NCI-H345 treated with DMSO at 0.1 percent for 48 hours (cell line): Measurements from ENCODE around the gene ZNF224.
"Not testable (repeated sequence)": the region's sequence is repeated elsewhere in the genome, so short reads cannot be mapped to it uniquely, and the experiment has no call there.

Source experiments
- DNase-seq: peaks from one replicate; lab custom pipeline; 2025; ENCODE audit not compliant: unreplicated experiment; lab: John Stamatoyannopoulos, UW

Gene ZNF224

DNA sequence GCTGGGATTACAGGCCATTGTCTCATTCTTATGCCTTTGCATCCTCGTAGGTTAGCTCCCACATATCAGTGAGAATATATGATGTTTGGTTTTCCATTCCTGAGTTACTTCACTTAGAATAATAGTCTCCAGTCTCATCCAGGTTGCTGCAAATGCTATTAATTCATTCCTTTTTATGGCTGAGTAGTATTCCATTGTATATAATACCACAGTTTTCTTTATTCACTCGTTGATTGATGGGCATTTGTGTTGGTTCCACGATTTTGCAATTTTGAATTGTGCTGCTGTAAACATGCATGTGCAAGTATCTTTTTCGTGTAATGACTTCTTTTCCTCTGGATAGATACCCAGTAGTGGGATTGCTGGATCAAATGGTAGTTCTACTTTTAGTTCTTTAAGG lies 27.0 kb downstream of the ZNF224 start:
- DNase-seq = not testable (repeated sequence)

DNA sequence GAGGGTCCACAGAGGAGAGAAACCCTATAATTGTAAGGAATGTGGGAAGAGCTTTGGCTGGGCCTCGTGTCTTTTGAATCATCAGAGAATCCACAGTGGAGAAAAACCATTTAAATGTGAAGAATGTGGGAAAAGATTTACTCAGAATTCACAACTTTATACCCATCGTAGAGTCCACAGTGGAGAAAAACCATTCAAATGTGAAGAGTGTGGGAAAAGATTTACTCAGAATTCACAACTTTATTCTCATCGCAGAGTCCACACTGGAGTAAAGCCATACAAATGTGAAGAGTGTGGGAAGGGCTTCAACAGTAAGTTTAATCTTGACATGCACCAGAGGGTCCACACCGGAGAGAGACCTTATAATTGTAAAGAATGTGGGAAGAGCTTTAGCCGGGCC lies 37.8 kb downstream of the ZNF224 start:
- no peak for DNase-seq

DNA sequence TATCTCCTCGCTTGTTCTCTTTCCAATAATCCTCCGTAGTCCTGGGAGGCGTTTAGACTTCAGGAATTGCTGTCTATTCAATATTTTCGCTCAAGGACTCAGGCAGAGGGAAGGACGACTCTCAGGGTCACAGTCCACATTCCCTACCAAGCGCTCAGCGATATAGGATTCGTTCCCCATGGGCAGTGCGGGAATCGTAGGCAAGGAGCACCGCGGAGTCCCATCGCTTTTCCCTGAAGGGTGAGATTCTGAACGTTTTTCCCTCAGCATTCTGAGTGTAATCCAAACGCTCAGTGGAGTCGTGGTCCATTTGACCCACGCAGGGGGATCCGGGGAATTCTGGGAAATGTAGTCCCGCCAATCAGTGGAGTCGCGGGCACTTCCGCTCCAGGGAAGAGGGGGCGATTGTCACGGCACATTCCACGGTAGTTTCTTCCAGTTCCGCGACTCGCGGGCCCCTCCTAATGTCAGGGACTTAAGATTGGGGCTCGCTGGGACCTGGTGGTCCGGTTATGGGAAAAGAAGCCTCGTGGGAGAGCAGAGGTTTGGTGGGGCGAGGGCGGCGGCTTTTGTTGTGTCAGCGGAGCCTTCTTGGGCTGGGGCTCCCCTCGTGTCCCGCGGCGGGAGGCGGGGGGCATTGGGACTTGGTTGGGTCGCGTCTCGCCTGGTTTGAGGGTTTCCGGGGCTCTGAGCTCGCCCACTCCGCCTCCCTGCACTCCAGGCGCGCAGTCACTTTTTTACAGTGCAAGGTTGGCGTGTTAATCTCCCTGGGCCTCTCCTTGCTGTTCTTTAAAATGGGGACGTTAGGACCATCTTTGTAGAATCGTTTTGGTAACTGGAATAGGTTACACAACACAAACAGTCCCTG lies 47.3 kb downstream of the ZNF224 start, which contains the start of gene ZNF234:
Gene ZNF234 (plus strand): TSS at position 364 of the 868 bp plus-strand sequence. CDS start 3,079 bp downstream, outside the sequence.
- peak; percentile 35 for DNase-seq

DNA sequence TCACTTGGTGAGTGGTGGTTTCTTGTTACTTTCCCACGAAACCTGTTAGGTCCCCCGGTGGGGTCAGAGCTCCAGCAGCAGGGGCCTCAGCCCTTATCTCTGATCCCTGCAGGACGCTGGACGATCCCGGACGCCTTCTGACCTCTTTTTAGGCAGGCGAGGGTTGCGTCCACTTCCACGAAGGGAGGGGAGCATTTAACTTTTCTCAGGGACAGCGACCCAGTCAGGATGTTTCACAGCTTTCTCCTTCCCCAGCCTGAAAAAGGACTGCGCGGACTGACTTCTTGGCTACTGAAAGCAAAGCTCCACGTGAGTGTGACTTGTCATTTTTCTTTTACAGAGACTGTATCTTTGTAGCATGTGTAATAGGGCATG lies 47.9 kb downstream of the ZNF224 start:
- DNase-seq = no peak

DNA sequence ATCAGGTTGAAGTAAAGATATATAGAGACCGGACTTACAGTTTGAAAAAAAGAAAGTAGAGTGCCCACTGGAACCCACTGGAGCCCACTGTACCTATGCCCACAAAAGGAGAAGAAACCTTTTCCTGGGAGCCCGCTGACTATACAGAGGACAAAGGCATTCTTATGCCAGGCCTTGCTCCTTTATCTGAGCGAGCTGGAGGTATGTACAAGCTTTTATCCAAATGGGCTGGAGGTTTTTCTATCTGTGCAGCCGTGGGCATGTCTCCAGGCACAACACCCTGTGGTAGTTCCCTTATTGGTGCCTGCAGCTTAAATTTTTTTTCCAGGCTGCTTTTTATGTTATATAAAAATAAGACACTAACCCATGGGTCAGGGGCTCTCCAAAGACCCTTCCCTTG lies 55.6 kb downstream of the ZNF224 start:
- DNase-seq = no peak

DNA sequence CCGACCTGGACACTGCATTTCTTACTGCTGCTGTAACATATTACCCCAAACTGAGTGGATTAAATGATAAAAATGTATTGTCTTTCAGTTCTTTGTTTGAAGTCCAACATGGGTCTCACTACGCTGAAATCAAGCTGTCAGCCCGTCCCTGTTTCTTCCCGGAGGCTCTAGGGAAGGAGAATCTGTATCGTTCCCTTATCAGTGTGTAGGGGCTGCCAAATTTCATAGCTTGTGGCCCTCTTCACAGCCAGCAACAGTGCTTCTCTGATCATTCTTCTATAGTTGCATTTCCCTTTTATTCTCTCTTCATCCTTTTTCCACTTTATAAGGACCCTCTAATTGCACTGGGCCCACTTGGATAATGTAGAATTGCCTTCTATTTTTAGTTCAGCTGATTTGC lies 57.3 kb downstream of the ZNF224 start:
- DNase-seq = no peak

DNA sequence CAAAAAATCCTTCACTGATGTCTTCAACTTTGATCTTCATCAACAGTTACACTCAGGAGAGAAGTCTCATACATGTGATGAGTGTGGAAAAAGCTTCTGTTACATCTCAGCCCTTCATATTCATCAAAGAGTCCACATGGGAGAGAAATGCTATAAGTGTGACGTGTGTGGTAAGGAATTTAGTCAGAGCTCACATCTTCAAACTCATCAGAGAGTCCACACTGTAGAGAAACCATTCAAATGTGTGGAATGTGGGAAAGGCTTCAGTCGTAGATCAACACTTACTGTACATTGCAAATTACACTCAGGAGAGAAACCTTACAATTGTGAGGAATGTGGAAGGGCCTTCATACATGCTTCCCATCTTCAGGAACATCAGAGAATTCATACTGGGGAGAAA lies 62.3 kb downstream of the ZNF224 start:
- no peak for DNase-seq
